ENCODE data around the gene PIK3C3.
A peak's percentile ranks its signal among the peaks of the same experiment; 100 is the strongest.
"Not testable (repeated sequence)": the region's sequence is repeated elsewhere in the genome, so short reads cannot be mapped to it uniquely, and the experiment has no call there.

PIK3C3 gene

GRCh38 chr18:42025974-42026625 lies 71.1 kb downstream of the PIK3C3 start:
- no peak for DNase-seq

- DNase-seq, result peak; percentile 38
These were observed 73.3 kb downstream of the PIK3C3 start for GRCh38 chr18:42028247-42028832.

GRCh38 chr18:42029092-42029491 lies 74.1 kb downstream of the PIK3C3 start:
- no peak for DNase-seq

GRCh38 chr18:42030586-42031182 lies 75.7 kb downstream of the PIK3C3 start:
- DNase-seq, result no peak

- DNase-seq, result no peak
These were observed 77.4 kb downstream of the PIK3C3 start for GRCh38 chr18:42032447-42032846.

GRCh38 chr18:42033137-42033810 lies 78.2 kb downstream of the PIK3C3 start:
- DNase-seq, result no peak

- DNase-seq, result no peak
These were observed 83.9 kb downstream of the PIK3C3 start for GRCh38 chr18:42038936-42039335.

GRCh38 chr18:42039396-42039795 lies 84.4 kb downstream of the PIK3C3 start:
- no peak for DNase-seq

- DNase-seq, result no peak
These were observed 86.8 kb downstream of the PIK3C3 start for GRCh38 chr18:42041793-42042192.

- no peak for DNase-seq
These were observed 90.3 kb downstream of the PIK3C3 start for GRCh38 chr18:42045346-42045745.

GRCh38 chr18:42047721-42048120 lies 92.7 kb downstream of the PIK3C3 start:
- no peak for DNase-seq

- no peak for DNase-seq
These were observed 93.1 kb downstream of the PIK3C3 start for GRCh38 chr18:42048158-42048557.

- not testable (repeated sequence) for DNase-seq
These were observed 94.5 kb downstream of the PIK3C3 start for GRCh38 chr18:42049536-42049935.

GRCh38 chr18:42051411-42051810 lies 96.4 kb downstream of the PIK3C3 start:
- DNase-seq, result no peak

GRCh38 chr18:42052122-42052708 lies 97.2 kb downstream of the PIK3C3 start:
- no peak for DNase-seq

GRCh38 chr18:42053188-42053781 lies 98.3 kb downstream of the PIK3C3 start:
- DNase-seq, result peak; percentile 71

- DNase-seq, result no peak
These were observed 109.1 kb downstream of the PIK3C3 start for GRCh38 chr18:42064109-42064508.

GRCh38 chr18:42067518-42067917 lies 112.5 kb downstream of the PIK3C3 start:
- DNase-seq, result no peak

- DNase-seq, result no peak
These were observed 113.0 kb downstream of the PIK3C3 start for GRCh38 chr18:42068030-42068429.

- no peak for DNase-seq
These were observed 114.0 kb downstream of the PIK3C3 start for GRCh38 chr18:42069036-42069435.

- DNase-seq, result no peak
These were observed 117.4 kb downstream of the PIK3C3 start for GRCh38 chr18:42072407-42072806.

- DNase-seq, result no peak
These were observed 119.7 kb downstream of the PIK3C3 start for GRCh38 chr18:42074704-42075103.

- DNase-seq, result no peak
These were observed 123.7 kb downstream of the PIK3C3 start for GRCh38 chr18:42078711-42079110.
